Ovary (tissue), 9 donors: Measurements from ENCODE around the gene RSBN1L. TPM values are rescaled to one million over a fixed set of nuclear protein-coding genes. Genes with fewer than 3 reads are reported as not detected.

ENCODE experiments used
- DNase-seq, 5 donors: peaks; one replicate each; pipeline ENCODE4 v3.0.0-alpha.2; 2019 to 2020
- H3K27ac ChIP-seq, 2 donors: fragments of 200-600 bp; one replicate each; pipeline versions ENCODE4 v1.5.1 to v1.8.0; 2019 to 2022
- H3K27me3 ChIP-seq: fragments of 200-600 bp; one replicate; pipeline ENCODE4 v1.8.0; 2022
- H3K36me3 ChIP-seq: fragments of 200-600 bp; sonication (generic); one replicate; pipeline ENCODE4 v1.5.1; 2019
- H3K4me1 ChIP-seq: one replicate; pipeline ENCODE4 v1.8.1; 2013; ENCODE audit warnings: mild to moderate bottlenecking, moderate library complexity; ENCODE audit not compliant: insufficient read depth
- H3K4me3 ChIP-seq: fragments of 200-600 bp; sonication (generic); one replicate; pipeline ENCODE4 v1.5.1; 2017
- H3K9me3 ChIP-seq, 2 donors: fragments of 200-600 bp in 1 of 2; sonication (generic) in 1 of 2; one replicate each; pipeline versions ENCODE4 v1.5.1 to v1.8.1; 2013 to 2019; ENCODE audit warnings: mild to moderate bottlenecking in 1 of 2, moderate library complexity in 1 of 2
- EP300 ChIP-seq: sonication (generic); formaldehyde crosslinking; IDR thresholded peaks from one replicate; pipeline ENCODE4 v1.6.1; 2017; ENCODE audit warnings: antibody characterized with exemption
- POLR2A ChIP-seq: fragments of 450-650 bp; IDR thresholded peaks from one replicate; pipeline ENCODE4 v1.6.1; 2017; ENCODE audit warnings: antibody characterized with exemption, mild to moderate bottlenecking, moderate library complexity
- WGBS, 3 donors: extraction: QIAGEN DNeasy Blood & Tissue Kit in 1 of 3; methylation state at CpG; one replicate each; pipeline versions ENCODE4 v1.1.5 to v1.1.7; 2013 to 2017; 5-methylcytosine and 5-hydroxymethylcytosine counted together
- intact Hi-C, 4 donors: fragments of 100-400 bp; cut with DNase I; formaldehyde crosslinking; loops; one replicate each; pipeline versions ENCODE4 v1.11.0 to v1.15.1; 2022 to 2023
- polyA plus RNA-seq, 2 donors: library from polyadenylated mRNA; stranded (reverse); fragments of 200-250 nt in 1 of 2; fragments of 350-450 nt in 1 of 2; fragmentation: Illumina TruSeq in 1 of 2; extraction: RNeasy Lipid Tissue Mini Kit (QIAGEN cat#74804) in 1 of 2; gene quantifications; one replicate each; pipeline ENCODE4 v1.2.3, GENCODE V29; 2013 to 2014
- total RNA-seq, 7 donors: library from RNA; depleted of rRNA in 2 of 7; stranded (reverse); fragments of >200 nt in 2 of 7; fragmentation: NEBNext Ultra II Directional in 3 of 7; extraction: Animal tissue kit (Norgen Biotek cat#: 25700) in 3 of 7; gene quantifications; one replicate each; pipeline versions ENCODE4 v1.1.0 to v1.2.4, GENCODE V29; 2016 to 2023
- TF ChIP-seq, protein P1 (sequence below), 3 donors: fragments of 450-650 bp in 2 of 3; fragments of 200-600 bp in 1 of 3; IDR thresholded peaks; one replicate each; pipeline versions ENCODE4 v1.5.1 to v1.8.0; 2016 to 2022; ENCODE audit warnings: antibody characterized with exemption in 3 of 3, mild to moderate bottlenecking in 1 of 3
- donor health status: DM: no; HTN: no; CAD: no; lungs with moderate emphysema.
- donor health status: DM: no; HTN: no; CAD: no.
- donor health status: Bipolar disorder and iron deficiency.
- donor health status: DM: yes; HTN: yes; CAD: no.
- donor health status: DM: no; HTN: no; CAD: no.
- donor health status: DM: yes; HTN: yes; CAD: no.

RSBN1L gene
- total and polyA plus RNA-seq, 9 donors: 12.4 to 28.3 (median 24.1) TPM

GRCh38 chr7:77811516-77812289 lies 115.4 kb downstream of the RSBN1L start:
- Histone ChIP-seq H3K27ac (no peak overlapping the region), H3K4me1 (no peaks in the 10 kb centered on the region), H3K9me3 (no peaks in the 10 kb centered on the region), H3K4me3 (no peak overlapping the region), H3K27me3 (no peaks in the 10 kb centered on the region), H3K36me3 (no peaks in the 10 kb centered on the region)
- TF ChIP-seq POLR2A (no peak), EP300 (no peak)
- 85 to 95% (median 92%) methylated on average over 2 of the region's 2 CpGs for WGBS, 3 donors
- DNase-seq: no peak
- intact Hi-C loops: no loop called here

DNA sequence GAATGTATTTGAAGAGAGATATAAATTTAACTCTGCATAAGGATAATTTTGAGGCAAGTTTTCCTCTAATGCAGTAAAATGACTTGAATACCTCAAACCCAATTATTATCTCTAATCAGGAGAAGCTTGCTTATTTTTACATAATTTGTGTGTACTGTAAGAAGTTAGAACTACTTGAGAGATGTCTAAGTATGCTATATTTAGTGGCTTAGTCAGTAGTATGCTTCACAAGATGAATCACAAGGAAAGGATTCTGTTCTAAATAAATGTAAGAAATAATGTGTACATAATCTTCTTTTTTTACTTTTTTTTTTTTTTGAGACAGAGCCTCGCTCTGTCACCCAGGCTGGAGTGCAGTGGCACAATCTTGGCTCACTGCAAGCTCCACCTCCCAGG lies 116.0 kb downstream of the RSBN1L start:
- TF ChIP-seq EP300: no peak
- TF ChIP-seq, protein P1, sequence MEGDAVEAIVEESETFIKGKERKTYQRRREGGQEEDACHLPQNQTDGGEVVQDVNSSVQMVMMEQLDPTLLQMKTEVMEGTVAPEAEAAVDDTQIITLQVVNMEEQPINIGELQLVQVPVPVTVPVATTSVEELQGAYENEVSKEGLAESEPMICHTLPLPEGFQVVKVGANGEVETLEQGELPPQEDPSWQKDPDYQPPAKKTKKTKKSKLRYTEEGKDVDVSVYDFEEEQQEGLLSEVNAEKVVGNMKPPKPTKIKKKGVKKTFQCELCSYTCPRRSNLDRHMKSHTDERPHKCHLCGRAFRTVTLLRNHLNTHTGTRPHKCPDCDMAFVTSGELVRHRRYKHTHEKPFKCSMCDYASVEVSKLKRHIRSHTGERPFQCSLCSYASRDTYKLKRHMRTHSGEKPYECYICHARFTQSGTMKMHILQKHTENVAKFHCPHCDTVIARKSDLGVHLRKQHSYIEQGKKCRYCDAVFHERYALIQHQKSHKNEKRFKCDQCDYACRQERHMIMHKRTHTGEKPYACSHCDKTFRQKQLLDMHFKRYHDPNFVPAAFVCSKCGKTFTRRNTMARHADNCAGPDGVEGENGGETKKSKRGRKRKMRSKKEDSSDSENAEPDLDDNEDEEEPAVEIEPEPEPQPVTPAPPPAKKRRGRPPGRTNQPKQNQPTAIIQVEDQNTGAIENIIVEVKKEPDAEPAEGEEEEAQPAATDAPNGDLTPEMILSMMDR (IDR thresholded peaks at IDR 0.05): no peak
- no peak for TF ChIP-seq POLR2A
- intact Hi-C loops: no loop called here
- no peaks in the 10 kb centered on the region for H3K9me3 ChIP-seq
- 77 to 95% (median 92%) methylated on average over 1 of the region's 1 CpG for WGBS, 3 donors
- H3K27me3 ChIP-seq: no peaks in the 10 kb centered on the region
- H3K4me3 ChIP-seq: no peak overlapping the region
- DNase-seq: no peak
- H3K4me1 ChIP-seq: no peaks in the 10 kb centered on the region
- no peak overlapping the region for H3K27ac ChIP-seq
- no peaks in the 10 kb centered on the region for H3K36me3 ChIP-seq

DNA sequence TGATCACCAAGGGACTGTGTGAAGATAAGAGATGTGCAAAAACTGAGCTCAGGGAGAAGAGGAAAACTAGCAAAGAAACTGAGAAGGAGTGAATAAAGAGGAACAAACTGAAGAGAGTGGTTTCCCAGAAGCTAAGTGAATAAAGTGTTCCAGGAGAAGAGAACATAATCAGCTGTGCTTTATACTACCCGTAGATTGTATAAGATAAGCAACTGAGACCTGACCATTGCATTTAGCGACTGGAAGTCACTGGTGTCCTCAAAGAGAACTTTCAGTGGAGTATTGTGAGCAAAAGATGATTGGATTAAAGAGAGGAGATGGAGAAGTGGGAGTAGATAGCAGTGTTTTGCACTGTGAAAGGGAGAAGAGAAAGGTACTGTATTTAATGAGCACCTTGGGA lies 116.9 kb downstream of the RSBN1L start:
- 93 to 96% (median 96%) methylated on average over 2 of the region's 2 CpGs for WGBS, 3 donors
- no peaks in the 10 kb centered on the region for H3K4me1 ChIP-seq
- H3K9me3 ChIP-seq: no peaks in the 10 kb centered on the region
- no peaks in the 10 kb centered on the region for H3K27me3 ChIP-seq
- H3K27ac ChIP-seq: no peak overlapping the region
- H3K4me3 ChIP-seq: no peak overlapping the region
- intact Hi-C loops: no loop called here
- H3K36me3 ChIP-seq: no peaks in the 10 kb centered on the region
- no peak for DNase-seq
- TF ChIP-seq EP300: no peak
- TF ChIP-seq, protein P1 (IDR thresholded peaks at IDR 0.05): no peak
- no peak for TF ChIP-seq POLR2A

- no peak for DNase-seq
- Histone ChIP-seq H3K4me3 (no peak overlapping the region), H3K27ac (no peak overlapping the region), H3K9me3 (peaks cover 0 to 3% of the 10 kb centered on the region in 2 donors), H3K27me3 (no peaks in the 10 kb centered on the region), H3K4me1 (no peaks in the 10 kb centered on the region), H3K36me3 (no peaks in the 10 kb centered on the region)
- TF ChIP-seq EP300 (no peak), POLR2A (no peak)
- TF ChIP-seq, protein P1 (IDR thresholded peaks at IDR 0.05): no peak
- intact Hi-C loops: no loop called here
Observed at GRCh38 chr7:77819021-77819420, 122.8 kb downstream of the RSBN1L start.

- intact Hi-C loops: no loop called here
- peaks cover 0 to 3% of the 10 kb centered on the region in 2 donors for H3K9me3 ChIP-seq
Observed at GRCh38 chr7:77820967-77821366, 124.7 kb downstream of the RSBN1L start.

More at GRCh38 chr7:77820967-77821366, 124.7 kb downstream of the RSBN1L start:
- TF ChIP-seq POLR2A (no peak), EP300 (no peak)
- TF ChIP-seq, protein P1 (IDR thresholded peaks at IDR 0.05): no peak
- DNase-seq: no peak
- Histone ChIP-seq H3K27ac (no peak overlapping the region), H3K36me3 (no peaks in the 10 kb centered on the region), H3K4me1 (no peaks in the 10 kb centered on the region), H3K4me3 (no peak overlapping the region), H3K27me3 (no peaks in the 10 kb centered on the region)
- WGBS, 3 donors: 97 to 98% (median 98%) methylated on average over 2 of the region's 2 CpGs
